ENCODE measurements around the gene PFKFB1. TPM values are rescaled to one million over a fixed set of nuclear protein-coding genes. Genes with fewer than 3 reads are reported as not detected.

Gene PFKFB1
- total RNA-seq, 1 donor from 2014 or later: 0.49 TPM

DNA sequence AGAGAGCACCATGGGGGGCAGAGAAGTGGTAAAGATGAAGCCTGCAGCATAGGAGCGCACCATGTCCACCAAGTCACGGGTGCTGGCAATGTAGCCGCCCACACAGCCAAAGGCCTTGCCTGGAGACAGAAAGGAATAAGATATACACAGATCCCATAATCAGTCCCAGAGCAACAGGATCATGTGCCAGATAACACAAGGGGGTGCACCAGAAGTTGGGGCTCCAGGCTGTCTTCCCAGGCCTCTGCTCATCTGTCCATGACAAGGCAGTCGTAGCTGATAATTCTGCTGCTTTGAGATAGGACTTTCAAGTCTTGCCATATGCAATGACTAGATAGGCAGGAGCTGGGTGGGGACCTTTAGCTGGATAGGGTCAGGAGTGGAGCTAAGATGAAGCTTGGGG is 20.9 kb upstream of the PFKFB1 start:
- DNase-seq (ENCODE audit: low spot score): no peak
- no peaks in the 10 kb centered on the region for H3K4me1 Mint-ChIP-seq (ENCODE audit: unreplicated experiment)
- peaks cover 2% of the 10 kb centered on the region for H3K27me3 Mint-ChIP-seq (ENCODE audit: unreplicated experiment)
- H3K4me3 Mint-ChIP-seq (ENCODE audit: unreplicated experiment): no peak overlapping the region
- no peaks in the 10 kb centered on the region for H3K36me3 Mint-ChIP-seq (ENCODE audit: low read depth, unreplicated experiment)
- no peak for TF ChIP-seq CTCF (IDR thresholded peaks at IDR 0.05; ENCODE audit: unreplicated experiment)
- H3K9me3 Mint-ChIP-seq (ENCODE audit: unreplicated experiment): no peaks in the 10 kb centered on the region
- H3K27ac Mint-ChIP-seq (ENCODE audit: unreplicated experiment): no peak overlapping the region

- peak; percentile 37 for TF ChIP-seq CTCF (IDR thresholded peaks at IDR 0.05; ENCODE audit: unreplicated experiment)
- Mint-ChIP-seq H3K4me1 (ENCODE audit: unreplicated experiment) (peaks cover 13% of the 10 kb centered on the region), H3K9me3 (ENCODE audit: unreplicated experiment) (no peaks in the 10 kb centered on the region), H3K27me3 (ENCODE audit: unreplicated experiment) (peaks cover 2% of the 10 kb centered on the region), H3K36me3 (ENCODE audit: low read depth, unreplicated experiment) (peaks cover 11% of the 10 kb centered on the region), H3K4me3 (ENCODE audit: unreplicated experiment) (no peak overlapping the region), H3K27ac (ENCODE audit: unreplicated experiment) (no peak overlapping the region)
- DNase-seq (ENCODE audit: low spot score): no peak
Measured at GRCh38 chrX:55011294-55011693, 17.3 kb upstream of the PFKFB1 start.

- peaks cover 20% of the 10 kb centered on the region for H3K4me1 Mint-ChIP-seq (ENCODE audit: unreplicated experiment)
- no peaks in the 10 kb centered on the region for H3K9me3 Mint-ChIP-seq (ENCODE audit: unreplicated experiment)
- TF ChIP-seq CTCF (IDR thresholded peaks at IDR 0.05; ENCODE audit: unreplicated experiment): no peak
- H3K36me3 Mint-ChIP-seq (ENCODE audit: low read depth, unreplicated experiment): peaks cover 29% of the 10 kb centered on the region
- H3K27me3 Mint-ChIP-seq (ENCODE audit: unreplicated experiment): peaks cover 6% of the 10 kb centered on the region
- H3K4me3 Mint-ChIP-seq (ENCODE audit: unreplicated experiment): no peak overlapping the region
- no peak overlapping the region for H3K27ac Mint-ChIP-seq (ENCODE audit: unreplicated experiment)
- no peak for DNase-seq (ENCODE audit: low spot score)
Measured at GRCh38 chrX:55008571-55009358, 14.8 kb upstream of the PFKFB1 start.

DNA sequence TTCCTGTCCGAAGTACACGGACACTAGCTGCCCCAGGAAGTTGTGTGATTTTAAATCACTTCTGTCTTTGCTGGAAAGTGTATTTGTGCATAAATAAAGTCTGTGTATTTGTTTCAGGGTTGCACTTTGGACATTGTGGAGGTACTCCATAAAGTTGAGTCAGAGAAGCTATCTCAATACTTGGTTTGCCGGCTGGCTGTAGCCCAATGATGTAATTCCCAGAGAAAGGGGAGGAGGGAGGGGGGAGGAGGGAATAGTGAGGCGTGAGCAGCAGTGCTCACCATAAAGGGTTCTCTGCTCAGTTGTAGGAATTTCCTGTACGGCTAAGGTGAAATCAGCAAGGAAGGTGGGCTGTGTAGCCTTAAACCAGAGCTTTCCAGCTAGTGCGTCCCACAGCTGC is 13.7 kb upstream of the PFKFB1 start:
- Mint-ChIP-seq H3K36me3 (ENCODE audit: low read depth, unreplicated experiment) (peaks cover 36% of the 10 kb centered on the region), H3K27ac (ENCODE audit: unreplicated experiment) (peak overlapping the region; percentile 75), H3K9me3 (ENCODE audit: unreplicated experiment) (no peaks in the 10 kb centered on the region), H3K4me3 (ENCODE audit: unreplicated experiment) (no peak overlapping the region), H3K4me1 (ENCODE audit: unreplicated experiment) (peaks cover 23% of the 10 kb centered on the region), H3K27me3 (ENCODE audit: unreplicated experiment) (peaks cover 6% of the 10 kb centered on the region)
- TF ChIP-seq CTCF (IDR thresholded peaks at IDR 0.05; ENCODE audit: unreplicated experiment): no peak
- no peak for DNase-seq (ENCODE audit: low spot score)

DNA sequence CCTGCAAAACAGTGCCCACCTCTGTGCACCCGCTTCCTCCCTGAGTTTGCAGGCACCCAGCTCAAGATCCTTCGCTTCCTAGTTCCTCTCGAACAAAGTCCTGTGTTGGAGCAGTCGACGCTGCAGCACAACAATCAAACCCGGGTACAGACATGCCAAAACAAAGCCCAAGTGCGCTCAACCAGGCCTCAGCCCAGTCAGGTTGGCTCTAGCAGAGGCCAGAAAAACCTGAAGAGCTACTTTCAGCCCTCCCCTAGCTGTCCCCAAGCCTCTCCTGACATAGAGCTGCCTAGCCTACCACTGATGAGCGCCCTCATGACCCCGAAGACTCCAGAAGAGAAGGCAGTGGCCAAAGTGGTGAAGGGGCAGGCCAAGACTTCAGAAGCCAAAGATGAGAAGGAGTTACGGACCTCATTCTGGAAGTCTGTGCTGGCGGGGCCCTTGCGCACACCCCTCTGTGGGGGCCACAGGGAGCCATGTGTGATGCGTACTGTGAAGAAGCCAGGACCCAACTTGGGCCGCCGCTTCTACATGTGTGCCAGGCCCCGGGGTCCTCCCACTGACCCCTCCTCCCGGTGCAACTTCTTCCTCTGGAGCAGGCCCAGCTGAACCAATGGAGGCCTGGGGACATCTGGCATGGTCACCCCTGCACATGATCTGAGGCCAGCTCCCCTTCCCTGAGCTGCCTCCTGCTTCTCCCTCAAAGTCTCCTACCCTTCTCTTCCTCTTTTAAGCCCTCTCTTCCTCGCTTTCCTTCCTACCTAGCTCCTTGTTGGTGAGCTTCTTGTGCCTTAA is 13.0 kb upstream of the PFKFB1 start:
- Mint-ChIP-seq H3K4me3 (ENCODE audit: unreplicated experiment) (peak overlapping the region; percentile 56), H3K27ac (ENCODE audit: unreplicated experiment) (peak overlapping the region; percentile 75), H3K36me3 (ENCODE audit: low read depth, unreplicated experiment) (peaks cover 41% of the 10 kb centered on the region), H3K27me3 (ENCODE audit: unreplicated experiment) (peaks cover 6% of the 10 kb centered on the region), H3K4me1 (ENCODE audit: unreplicated experiment) (peaks cover 23% of the 10 kb centered on the region), H3K9me3 (ENCODE audit: unreplicated experiment) (no peaks in the 10 kb centered on the region)
- DNase-seq (ENCODE audit: low spot score): no peak
- TF ChIP-seq CTCF (IDR thresholded peaks at IDR 0.05; ENCODE audit: unreplicated experiment): no peak

Data from endothelial cell (in vitro differentiated cells).